EL (cell line): Measurements from ENCODE around the gene FAM236D.
"Not testable (repeated sequence)": the region's sequence is repeated elsewhere in the genome, so short reads cannot be mapped to it uniquely, and the experiment has no call there.

Source experiments
- DNase-seq: peaks from one replicate; pipeline ENCODE4 v3.0.0-alpha.2; 2016

Gene FAM236D

DNA sequence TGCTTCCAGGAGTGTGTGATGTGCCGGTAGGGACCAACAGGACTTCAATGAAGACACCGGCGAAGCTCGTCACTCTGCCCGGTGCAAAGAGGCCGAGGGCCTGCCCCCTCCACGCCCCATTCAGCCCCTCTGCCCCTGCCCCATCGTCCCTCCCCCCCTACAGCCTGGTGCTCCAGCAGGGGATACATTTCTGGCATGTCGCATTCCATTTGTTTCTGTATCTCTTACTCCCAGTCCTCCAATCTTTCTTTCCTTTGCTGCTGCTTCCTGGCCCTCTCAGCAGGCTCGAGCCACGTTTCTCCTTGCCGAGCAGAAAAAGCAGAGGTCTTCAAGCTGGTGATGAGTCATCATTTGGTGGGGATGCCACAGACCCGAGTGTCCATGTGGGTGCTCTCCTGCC lies at the start of gene FAM236D:
Gene FAM236D, minus strand, starts transcription at position 101 of the 400 bp plus-strand sequence. Its CDS starts 100 bp downstream, at position 1.
- DNase-seq, result not testable (repeated sequence)

DNA sequence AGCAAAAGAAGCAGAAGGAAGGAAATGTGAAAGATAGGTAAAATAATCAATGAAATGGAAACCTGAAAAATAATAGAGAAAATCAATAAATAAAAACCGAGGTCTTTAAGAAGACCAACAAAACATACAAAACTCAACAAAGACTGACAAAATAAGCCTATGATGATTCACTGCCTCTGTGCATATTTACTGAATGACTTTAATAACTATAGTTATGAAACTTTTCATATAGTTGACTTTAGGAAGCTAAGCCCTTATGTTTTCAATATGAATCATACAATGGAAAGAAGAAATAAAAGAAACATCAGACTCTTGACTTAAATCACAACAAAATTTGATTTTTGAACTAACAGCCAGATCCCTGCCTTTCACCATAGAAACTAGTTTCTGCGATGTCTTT lies 29.5 kb upstream of the FAM236D start:
- DNase-seq, result not testable (repeated sequence)

DNA sequence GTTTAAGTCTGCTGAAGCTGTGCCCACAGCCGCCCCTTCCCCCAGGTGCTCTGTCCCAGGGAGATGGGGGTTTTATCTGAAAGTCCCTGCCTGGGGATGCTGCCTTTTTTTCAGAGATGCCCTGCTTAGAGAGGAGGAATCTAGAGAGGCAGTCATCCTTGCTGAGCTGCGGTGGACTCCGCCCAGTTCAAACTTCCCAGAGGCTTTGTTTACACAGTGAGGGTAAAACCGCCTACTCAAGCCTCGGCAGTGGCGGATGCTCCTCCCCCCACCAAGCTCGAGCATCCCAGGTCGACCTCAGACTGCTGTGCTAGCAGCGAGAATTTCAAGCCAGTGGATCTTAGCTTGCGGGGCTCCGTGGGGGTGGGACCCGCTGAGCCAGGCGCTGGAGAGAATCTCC lies 22.7 kb upstream of the FAM236D start:
- DNase-seq, result not testable (repeated sequence)

DNA sequence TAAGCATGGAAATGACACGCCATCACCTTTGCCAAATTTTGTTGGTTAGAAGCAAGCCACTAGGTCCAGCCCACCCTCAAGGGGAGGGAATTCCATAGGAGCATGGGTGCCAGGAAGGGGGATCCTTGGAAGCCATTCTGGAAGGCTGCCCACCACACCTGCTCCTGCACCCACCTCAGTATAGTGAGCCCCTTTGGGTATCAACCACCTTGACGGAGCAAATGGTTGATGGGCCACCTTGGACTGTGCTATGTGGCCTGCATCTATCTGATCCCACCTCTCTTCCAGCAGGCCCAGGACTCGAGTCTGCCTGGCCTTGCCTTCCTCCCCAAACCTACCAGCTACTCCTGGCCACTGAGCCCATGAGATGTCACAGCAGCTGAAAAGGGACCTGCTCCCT lies 17.6 kb downstream of the FAM236D start:
- DNase-seq, result not testable (repeated sequence)

DNA sequence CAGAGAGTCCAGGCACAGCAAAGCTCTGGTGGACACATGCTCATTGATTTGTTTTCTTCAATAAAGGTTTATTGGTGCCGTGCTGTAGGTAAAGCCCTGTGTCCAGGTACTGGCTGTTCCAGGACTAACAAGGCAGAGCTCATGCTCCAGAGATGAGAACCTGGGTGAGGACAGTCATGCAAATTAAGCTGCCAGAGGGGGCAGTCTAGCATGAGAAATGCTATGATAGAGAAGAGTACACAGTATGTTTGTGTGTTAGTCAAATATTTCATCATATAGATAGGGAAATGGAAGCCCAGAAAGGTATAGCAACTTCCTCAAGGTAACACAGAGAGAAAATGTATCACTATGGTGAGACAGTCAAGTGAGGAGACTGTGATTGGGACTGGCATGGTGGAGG lies 19.9 kb downstream of the FAM236D start:
- not testable (repeated sequence) for DNase-seq

GRCh38 chrX:72783964-72784363 lies 24.0 kb downstream of the FAM236D start:
- not testable (repeated sequence) for DNase-seq

DNA sequence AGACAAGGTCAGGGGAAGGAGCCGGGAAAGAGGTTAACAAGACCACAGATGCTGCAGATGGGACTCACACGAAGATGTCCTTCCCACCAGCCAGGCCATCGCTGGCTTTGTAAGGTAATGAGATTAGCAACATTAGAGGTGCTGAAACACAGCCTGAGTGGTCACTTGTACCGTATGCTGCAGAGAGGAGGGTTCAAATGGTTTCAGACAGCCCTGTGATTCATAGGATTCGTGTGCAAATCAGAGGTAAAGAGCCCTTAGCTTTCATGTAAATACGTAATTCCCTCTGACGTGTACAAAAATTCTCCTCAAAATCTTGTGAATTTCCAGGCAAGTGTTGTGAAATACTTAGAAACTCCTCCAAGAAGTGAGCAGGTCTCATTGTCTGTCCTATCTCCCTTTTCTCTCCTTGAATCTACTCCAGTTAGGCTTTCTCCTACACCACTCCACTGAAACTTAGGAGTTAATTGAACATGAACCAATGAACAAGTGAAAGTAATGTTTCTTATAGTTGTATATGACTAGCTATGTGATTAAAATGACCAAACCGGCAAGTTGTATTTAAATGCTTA lies 24.6 kb downstream of the FAM236D start:
- not testable (repeated sequence) for DNase-seq

GRCh38 chrX:72782560-72782959 lies 25.4 kb downstream of the FAM236D start, which contains the start of gene FAM236B:
Gene FAM236B (minus strand): TSS chrX:72782660. CDS start chrX:72782560, 100 bp downstream.
- not testable (repeated sequence) for DNase-seq

GRCh38 chrX:72778146-72778545 lies 29.9 kb downstream of the FAM236D start:
- DNase-seq, result not testable (repeated sequence)

GRCh38 chrX:72777467-72777790 lies 30.6 kb downstream of the FAM236D start:
- not testable (repeated sequence) for DNase-seq

- DNase-seq, result not testable (repeated sequence)
These were observed 31.1 kb downstream of the FAM236D start, which contains the start of gene DMRTC1B for GRCh38 chrX:72776653-72777466. Gene DMRTC1B (plus strand): TSS chrX:72776890. CDS start chrX:72845136, 68,246 bp downstream.

GRCh38 chrX:72760454-72760853 lies 47.6 kb downstream of the FAM236D start:
- not testable (repeated sequence) for DNase-seq
